ENCODE data around the gene ZFP92. TPM values are rescaled to one million over a fixed set of nuclear protein-coding genes. Genes with fewer than 3 reads are reported as not detected.

ZFP92 gene
- 0.60 TPM for total RNA-seq

GRCh38 chrX:153411255-153411987 is at the start of gene ZFP92:
Gene ZFP92 (plus strand): TSS chrX:153411472. CDS start chrX:153418323, 6,851 bp downstream.

GRCh38 chrX:153401133-153401764 is 10.0 kb upstream of the ZFP92 start, which contains the start of gene PNMA6E:
Gene PNMA6E (minus strand): TSS chrX:153401350. CDS start chrX:153398849, 2,501 bp downstream.

GRCh38 chrX:153445856-153446635 is 34.8 kb downstream of the ZFP92 start, which contains the start of gene TREX2:
Gene TREX2 (minus strand): TSS chrX:153446056. CDS start chrX:153445430, 626 bp downstream.

Other genes starting within 250 kb of the ZFP92 start
- gene MAGEA1, start 232.2 kb upstream of the ZFP92 start, total RNA-seq: not detected
- not detected for gene PNMA6F, start 89.7 kb upstream of the ZFP92 start, total RNA-seq
- 16.4 TPM for gene ZNF275, start 77.3 kb upstream of the ZFP92 start, total RNA-seq
- gene PNMA6E, start 10.1 kb upstream of the ZFP92 start, total RNA-seq: not detected
- gene TREX2, start 34.6 kb downstream of the ZFP92 start, total RNA-seq: 0.27 TPM
- 24.6 TPM for gene HAUS7, start 59.1 kb downstream of the ZFP92 start, total RNA-seq
- gene BGN, start 83.5 kb downstream of the ZFP92 start, total RNA-seq: 106 TPM
- gene ATP2B3, start 106.2 kb downstream of the ZFP92 start, total RNA-seq: 3.7 TPM
- 15.9 TPM for gene CCNQ, start 187.7 kb downstream of the ZFP92 start, total RNA-seq
- gene DUSP9, start 235.7 kb downstream of the ZFP92 start, total RNA-seq: not detected